HepG2 (cell line): ENCODE data around the gene SMYD1. TPM values are rescaled to one million over a fixed set of nuclear protein-coding genes. Genes with fewer than 3 reads are reported as not detected.

Experiments
- ATAC-seq: fragments of 200-7000 bp; cut with Tn5 transposase; 3 replicates; pipeline ENCODE4 v1.9.1; 2020; ENCODE audit warnings: mild to moderate bottlenecking, moderate library complexity
- BruUV-seq: library from RNA; stranded (reverse); fragments of 400-500 nt; replicated peaks from 2 replicates; lab custom pipeline; 2021; lab: Mats Ljungman, UMichigan
- CTCF ChIA-PET: fragments of 300-600 bp; formaldehyde crosslinking; extraction: SDS; loops from one replicate; lab custom pipeline; 2021; ENCODE audit warnings: low total read pairs, inconsistent platforms, low intra/inter-chr PET ratio; lab: Yijun Ruan, JAX
- POLR2A ChIA-PET: fragments of 350-600 bp; sonication (Branson Sonifier 250); formaldehyde crosslinking; loops from one replicate; lab custom pipeline; 2020; ENCODE audit warnings: antibody characterized with exemption, inconsistent platforms; lab: Yijun Ruan, JAX
- DNase-seq: peaks from one replicate; pipeline ENCODE4 v3.0.0-alpha.2; 2015; ENCODE audit warnings: low spot score
- FAIRE-seq: peaks from 3 replicates; lab custom pipeline; 2011; peaks lifted over from hg19 to GRCh38; lab: Jason Lieb, UNC
- H2AFZ ChIP-seq: one replicate; pipeline ENCODE4 v1.6.1; 2011; ENCODE audit warnings: low read length, inconsistent platforms
- H3K27ac ChIP-seq: fragments of 300-600 bp; 3 replicates; pipeline ENCODE4 v1.8.0; 2011; ENCODE audit warnings: mixed run types, mild to moderate bottlenecking, mixed read lengths, low read length, inconsistent platforms; ENCODE audit not compliant: insufficient read depth; ENCODE audit errors: extremely low read length
- H3K27me3 ChIP-seq, 2 experiments: fragments of 200-600 bp in 1 of 2; 2 replicates in 1 of 2; 3 replicates in 1 of 2; pipeline versions ENCODE4 v1.6.0 to v1.8.0; 2011; ENCODE audit warnings: low read length in 2 of 2, mild to moderate bottlenecking in 2 of 2, moderate library complexity in 2 of 2, inconsistent platforms in 1 of 2; ENCODE audit not compliant: insufficient read depth in 2 of 2, control insufficient read depth in 1 of 2
- H3K36me3 ChIP-seq, 2 experiments: fragments of 200-600 bp in 1 of 2; replicated peaks in 1 of 2; 2 replicates in 1 of 2; 3 replicates in 1 of 2; pipeline versions ENCODE4 v1.5.1 to v1.8.0; 2011; ENCODE audit warnings: low read length in 2 of 2, inconsistent platforms in 1 of 2; ENCODE audit not compliant: insufficient read depth in 2 of 2, control insufficient read depth in 1 of 2
- H3K4me1 ChIP-seq: 2 replicates; pipeline ENCODE4 v1.5.1; 2012; ENCODE audit warnings: low read length, inconsistent platforms; ENCODE audit not compliant: insufficient read depth
- H3K4me2 ChIP-seq: 2 replicates; pipeline ENCODE4 v1.6.0; 2011; ENCODE audit warnings: low read depth, low read length, inconsistent platforms
- H3K4me3 ChIP-seq, 3 experiments: fragments of 200-600 bp in 1 of 3; sonication (generic), shearing (Covaris generic) in 1 of 3; replicated peaks in 1 of 3; 2 replicates each; pipeline ENCODE4 v1.5.1; 2011 to 2016; ENCODE audit warnings: low read length in 3 of 3, inconsistent platforms in 2 of 3, low read depth in 2 of 3, mild to moderate bottlenecking in 2 of 3, control low read depth in 1 of 3, mixed read lengths in 1 of 3; ENCODE audit not compliant: insufficient read depth in 1 of 3
- H3K79me2 ChIP-seq: one replicate; pipeline ENCODE4 v1.6.1; 2011; ENCODE audit warnings: low read length, inconsistent platforms; ENCODE audit not compliant: insufficient read depth
- H3K9ac ChIP-seq: 2 replicates; pipeline ENCODE4 v1.6.0; 2011; ENCODE audit warnings: mild to moderate bottlenecking, low read depth, low read length, inconsistent platforms; ENCODE audit not compliant: insufficient read depth
- H3K9me3 ChIP-seq: 2 replicates; pipeline ENCODE4 v1.5.1; 2012; ENCODE audit warnings: mild to moderate bottlenecking, low read length
- H4K20me1 ChIP-seq: 2 replicates; pipeline ENCODE4 v1.6.0; 2011; ENCODE audit warnings: inconsistent platforms, mild to moderate bottlenecking, low read length, moderate library complexity; ENCODE audit not compliant: insufficient read depth
- BRCA1 ChIP-seq: sonication (generic); formaldehyde crosslinking; IDR thresholded peaks from 2 replicates; pipeline ENCODE4 v1.4.0; 2020; ENCODE audit warnings: missing genetic modification reagents
- EHMT2 ChIP-seq: fragments of 200-600 bp; sonication (generic); IDR thresholded peaks from 2 replicates; pipeline ENCODE4 v1.7.0; 2017; ENCODE audit warnings: antibody characterized with exemption, low read depth, low read length, borderline replicate concordance
- LCORL ChIP-seq, 2 experiments: fragments of 450-650 bp in 1 of 2; sonication (generic) in 1 of 2; formaldehyde crosslinking in 1 of 2; IDR thresholded peaks; 2 replicates each; pipeline versions ENCODE4 v1.5.0 to v1.6.1; 2017 to 2020; ENCODE audit warnings: antibody characterized with exemption in 1 of 2, missing genetic modification reagents in 1 of 2
- MAFF ChIP-seq: IDR thresholded peaks from 2 replicates; pipeline ENCODE4 v1.6.1; 2011; ENCODE audit warnings: low read depth, low read length, improper control_type of control experiment
- PLRG1 ChIP-seq: fragments of 450-650 bp; conservative IDR thresholded peaks from 2 replicates; pipeline ENCODE4 v1.6.1; 2016
- POLR2AphosphoS5 ChIP-seq: IDR thresholded peaks from 2 replicates; pipeline ENCODE4 v1.6.1; 2012; ENCODE audit warnings: low read depth, low read length
- PPARG ChIP-seq: conservative IDR thresholded peaks from 2 replicates; pipeline ENCODE4 v1.6.1; 2016; ENCODE audit warnings: missing biosample characterization, missing genetic modification reagents
- RBAK ChIP-seq: sonication (generic); formaldehyde crosslinking; IDR thresholded peaks from 2 replicates; pipeline ENCODE4 v1.5.1; 2020; ENCODE audit warnings: mild to moderate bottlenecking, missing genetic modification reagents
- SRSF4 ChIP-seq: fragments of 200-400 bp; formaldehyde crosslinking; IDR thresholded peaks from one replicate; pipeline ENCODE4 v1.6.1; 2018; ENCODE audit warnings: mild to moderate bottlenecking, low read depth, low read length, moderate library complexity; ENCODE audit not compliant: poor library complexity, severe bottlenecking
- ZBTB4 ChIP-seq: sonication (generic); formaldehyde crosslinking; IDR thresholded peaks from 2 replicates; pipeline ENCODE4 v1.4.0; 2020; ENCODE audit warnings: missing genetic modification reagents, mild to moderate bottlenecking, borderline replicate concordance
- ZFP36L1 ChIP-seq: sonication (generic); formaldehyde crosslinking; IDR thresholded peaks from 2 replicates; pipeline ENCODE4 v1.8.0; 2022; ENCODE audit warnings: mild to moderate bottlenecking, missing genetic modification reagents, moderate library complexity
- ZNF354B ChIP-seq: sonication (generic); formaldehyde crosslinking; IDR thresholded peaks from 2 replicates; pipeline ENCODE4 v1.8.0; 2022; ENCODE audit warnings: mild to moderate bottlenecking, missing genetic modification reagents
- ZSCAN31 ChIP-seq: sonication (generic); formaldehyde crosslinking; IDR thresholded peaks from 2 replicates; pipeline ENCODE4 v1.5.0; 2020; ENCODE audit warnings: low read depth, mild to moderate bottlenecking, missing genetic modification reagents
- WGBS: methylation state at CpG from one replicate; pipeline ENCODE4 v1.1.6; 2017; ENCODE audit warnings: low lambda C conversion rate; 5-methylcytosine and 5-hydroxymethylcytosine counted together
- in situ Hi-C: cut with HindIII; loops from 2 replicates; pipeline ENCODE4 v1.10.0; 2017; ENCODE audit warnings: low pct_unique_long_range_greater_than_20kb; ENCODE audit not compliant: extremely low pct_ligation_motif_present
- intact Hi-C: fragments of 100-400 bp; cut with micrococcal nuclease; formaldehyde crosslinking; loops from one replicate; pipeline ENCODE4 v1.10.0; 2022; ENCODE audit not compliant: unreplicated experiment
- polyA plus RNA-seq, 8 experiments: library from polyadenylated mRNA; depleted of rRNA in 3 of 8; stranded (reverse) in 7 of 8; unstranded in 1 of 8; fragments of >200 nt; fragmentation: Illumina TruSeq in 4 of 8; extraction: Trizol in 4 of 8; gene quantifications; 2 replicates each; pipeline versions ENCODE4 v1.2.1 to v1.2.3, GENCODE V29; 2011 to 2016; ENCODE audit warnings: low read depth in 4 of 8, missing spikeins in 1 of 8, mixed read lengths in 1 of 8; ENCODE audit not compliant: insufficient read depth in 1 of 8
- total RNA-seq, 5 experiments: library from RNA; depleted of rRNA; stranded (reverse); fragments of >200 nt; fragmentation: Illumina TruSeq; extraction: Trizol; gene quantifications; 2 replicates each; pipeline ENCODE4 v1.2.3, GENCODE V29; 2016; ENCODE audit warnings: low read depth in 1 of 5
- TF ChIP-seq, protein P1 (sequence below): IDR thresholded peaks from 2 replicates; pipeline ENCODE4 v1.6.1; 2016
- TF ChIP-seq, protein P2 (sequence below): sonication (generic); formaldehyde crosslinking; conservative IDR thresholded peaks from 2 replicates; pipeline ENCODE4 v1.8.1; 2023; ENCODE audit warnings: missing genetic modification reagents
- TF ChIP-seq, protein P3 (sequence below): sonication (generic); formaldehyde crosslinking; IDR thresholded peaks from 2 replicates; pipeline ENCODE4 v1.5.1; 2020; ENCODE audit warnings: mild to moderate bottlenecking, missing genetic modification reagents, borderline replicate concordance

SMYD1 gene
- total and polyA plus RNA-seq, 2 of the 13 experiments (the other 11 are each of a cell fraction or from before 2014, with no cell fraction given): not detected

DNA sequence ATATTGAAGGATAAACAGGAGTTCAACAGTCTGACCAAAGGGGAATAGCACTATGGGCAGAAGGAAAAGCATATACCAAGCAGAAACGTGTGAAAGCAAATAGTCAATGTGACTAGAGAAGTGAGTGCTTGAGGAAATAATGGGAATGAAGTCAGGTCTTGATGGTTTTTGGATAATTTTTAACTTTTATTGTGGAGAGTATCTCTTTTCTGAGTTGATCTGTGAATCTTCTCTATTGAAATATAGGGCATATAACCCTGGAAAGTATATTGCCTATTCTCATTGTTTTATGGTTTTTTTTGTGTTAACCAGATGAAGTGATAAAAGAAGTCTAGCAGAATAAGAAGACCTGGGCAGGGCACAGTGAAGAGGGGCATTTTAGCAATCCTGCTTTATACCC is 76.6 kb downstream of the SMYD1 start (continued):
- no peak for TF ChIP-seq ZBTB4 (CRISPR knock-in tag)
- TF ChIP-seq RBAK (CRISPR knock-in tag): no peak
- TF ChIP-seq ZNF354B (CRISPR knock-in tag): no peak
- no peak for TF ChIP-seq BRCA1

- no peak overlapping the region for H3K4me2 ChIP-seq
- intact Hi-C loops: no loop called here
- peak; percentile 67; the same call in 1 of the 2 replicates for TF ChIP-seq EHMT2
- no peak for TF ChIP-seq SRSF4
- no peak for TF ChIP-seq ZSCAN31 (CRISPR knock-in tag)
- no peak for TF ChIP-seq POLR2AphosphoS5
- TF ChIP-seq MAFF: no peak
- TF ChIP-seq, protein P1, sequence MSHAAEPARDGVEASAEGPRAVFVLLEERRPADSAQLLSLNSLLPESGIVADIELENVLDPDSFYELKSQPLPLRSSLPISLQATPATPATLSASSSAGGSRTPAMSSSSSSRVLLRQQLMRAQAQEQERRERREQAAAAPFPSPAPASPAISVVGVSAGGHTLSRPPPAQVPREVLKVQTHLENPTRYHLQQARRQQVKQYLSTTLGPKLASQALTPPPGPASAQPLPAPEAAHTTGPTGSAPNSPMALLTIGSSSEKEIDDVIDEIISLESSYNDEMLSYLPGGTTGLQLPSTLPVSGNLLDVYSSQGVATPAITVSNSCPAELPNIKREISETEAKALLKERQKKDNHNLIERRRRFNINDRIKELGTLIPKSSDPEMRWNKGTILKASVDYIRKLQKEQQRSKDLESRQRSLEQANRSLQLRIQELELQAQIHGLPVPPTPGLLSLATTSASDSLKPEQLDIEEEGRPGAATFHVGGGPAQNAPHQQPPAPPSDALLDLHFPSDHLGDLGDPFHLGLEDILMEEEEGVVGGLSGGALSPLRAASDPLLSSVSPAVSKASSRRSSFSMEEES (CRISPR knock-in tag): no peak
- peak; percentile 72 for TF ChIP-seq PPARG
- no peak for TF ChIP-seq ZFP36L1 (CRISPR knock-in tag)
- no peak for TF ChIP-seq PLRG1
- TF ChIP-seq, protein P2, sequence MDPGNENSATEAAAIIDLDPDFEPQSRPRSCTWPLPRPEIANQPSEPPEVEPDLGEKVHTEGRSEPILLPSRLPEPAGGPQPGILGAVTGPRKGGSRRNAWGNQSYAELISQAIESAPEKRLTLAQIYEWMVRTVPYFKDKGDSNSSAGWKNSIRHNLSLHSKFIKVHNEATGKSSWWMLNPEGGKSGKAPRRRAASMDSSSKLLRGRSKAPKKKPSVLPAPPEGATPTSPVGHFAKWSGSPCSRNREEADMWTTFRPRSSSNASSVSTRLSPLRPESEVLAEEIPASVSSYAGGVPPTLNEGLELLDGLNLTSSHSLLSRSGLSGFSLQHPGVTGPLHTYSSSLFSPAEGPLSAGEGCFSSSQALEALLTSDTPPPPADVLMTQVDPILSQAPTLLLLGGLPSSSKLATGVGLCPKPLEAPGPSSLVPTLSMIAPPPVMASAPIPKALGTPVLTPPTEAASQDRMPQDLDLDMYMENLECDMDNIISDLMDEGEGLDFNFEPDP (CRISPR knock-in tag): 0 out of 2 replicates have a peak, but pooled peaks have one; percentile 67
- TF ChIP-seq, protein P3, sequence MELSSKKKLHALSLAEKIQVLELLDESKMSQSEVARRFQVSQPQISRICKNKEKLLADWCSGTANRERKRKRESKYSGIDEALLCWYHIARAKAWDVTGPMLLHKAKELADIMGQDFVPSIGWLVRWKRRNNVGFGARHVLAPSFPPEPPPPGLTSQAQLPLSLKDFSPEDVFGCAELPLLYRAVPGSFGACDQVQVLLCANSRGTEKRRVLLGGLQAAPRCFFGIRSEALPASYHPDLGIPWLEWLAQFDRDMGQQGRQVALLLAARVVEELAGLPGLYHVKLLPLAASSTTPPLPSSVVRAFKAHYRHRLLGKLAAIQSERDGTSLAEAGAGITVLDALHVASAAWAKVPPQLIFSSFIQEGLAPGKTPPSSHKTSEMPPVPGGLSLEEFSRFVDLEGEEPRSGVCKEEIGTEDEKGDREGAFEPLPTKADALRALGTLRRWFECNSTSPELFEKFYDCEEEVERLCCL: no peak
- no peak for TF ChIP-seq LCORL (IDR thresholded peaks at IDR 0.05)
- TF ChIP-seq LCORL (CRISPR knock-in tag; IDR thresholded peaks at IDR 0.05): no peak
Observed at GRCh38 chr2:88144914-88145497, 77.4 kb downstream of the SMYD1 start.

More at GRCh38 chr2:88144914-88145497, 77.4 kb downstream of the SMYD1 start:
- FAIRE-seq (no peak), DNase-seq (no peak), ATAC-seq (no peak)
- H2AFZ ChIP-seq: no peak overlapping the region
- no peak overlapping the region for H3K9ac ChIP-seq
- CTCF ChIA-PET: no interaction called here
- H4K20me1 ChIP-seq: no peaks in the 10 kb centered on the region
- H3K36me3 ChIP-seq: no peaks in the 10 kb centered on the region
- in situ Hi-C loops: no loop called here
- no TSS peak for BruUV-seq
- no peaks in the 10 kb centered on the region for H3K27me3 ChIP-seq
- H3K27ac ChIP-seq: no peak overlapping the region
- H3K4me1 ChIP-seq: peaks cover 53% of the 10 kb centered on the region
- H3K4me3 ChIP-seq: no peak overlapping the region
- POLR2A ChIA-PET: interaction anchor here (1.1 to 1.8 kb wide), 3 partner anchors 14 to 66 kb away, joined by 3 to 9 read pairs (median 3); partner anchors contain the start of gene FABP1
- 88% methylated on average over 10 of the region's 10 CpGs for WGBS
- H3K79me2 ChIP-seq: no peaks in the 10 kb centered on the region
- H3K9me3 ChIP-seq: peaks cover 46% of the 10 kb centered on the region
